ENCODE results near the gene TRIM7. TPM values are rescaled to one million over a fixed set of nuclear protein-coding genes. Genes with fewer than 3 reads are reported as not detected.

The TRIM7 gene
- total and polyA plus RNA-seq, 2 donors (not counting 1 experiment from before 2014, with no cell fraction given), result 1.7 to 7.4 TPM

DNA sequence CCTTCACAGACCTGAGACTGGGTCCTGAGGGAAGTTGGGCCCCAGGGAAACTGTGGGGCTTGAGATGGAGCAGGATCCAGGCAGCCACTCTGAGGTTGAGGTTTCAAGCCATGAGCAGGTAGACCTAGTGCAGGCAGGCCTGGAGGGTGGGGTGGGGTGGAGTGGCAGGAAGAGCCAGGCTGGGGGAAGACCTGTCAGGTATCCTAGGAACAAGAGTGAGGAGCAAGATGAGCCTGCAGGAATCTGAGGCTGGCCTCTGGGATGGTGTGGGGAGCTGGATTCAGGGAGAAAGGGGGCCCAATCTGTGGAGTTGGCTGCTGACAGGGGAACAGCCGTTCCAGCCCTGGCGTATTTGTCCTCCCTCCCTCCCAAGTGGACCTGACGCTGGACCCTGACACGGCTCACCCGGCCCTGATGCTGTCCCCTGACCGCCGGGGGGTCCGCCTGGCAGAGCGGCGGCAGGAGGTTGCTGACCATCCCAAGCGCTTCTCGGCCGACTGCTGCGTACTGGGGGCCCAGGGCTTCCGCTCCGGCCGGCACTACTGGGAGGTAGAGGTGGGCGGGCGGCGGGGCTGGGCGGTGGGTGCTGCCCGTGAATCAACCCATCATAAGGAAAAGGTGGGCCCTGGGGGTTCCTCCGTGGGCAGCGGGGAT is 28.9 kb upstream of the TRIM7 start:
- Mint-ChIP-seq H3K4me1 (peaks cover 15% of the 10 kb centered on the region), H3K4me3 (no peak overlapping the region), H3K27ac (no peak overlapping the region), H3K9me3 (ENCODE audit: insufficient read depth) (no peaks in the 10 kb centered on the region), H3K27me3 (no peaks in the 10 kb centered on the region)
- Histone ChIP-seq H3K4me3 (ENCODE audit: control extremely low read depth in 1 of 5, extremely low read depth in 1 of 5, insufficient read depth in 1 of 5, low read depth in 2 of 5, low read length in 4 of 5) (no peak overlapping the region), H3K27me3 (replicated peaks in 1 of 4; ENCODE audit: control extremely low read depth in 1 of 4, control insufficient read depth in 3 of 4, insufficient read depth in 4 of 4, low read length in 3 of 4) (no peaks in the 10 kb centered on the region), H2AFZ (ENCODE audit: insufficient read depth, low read depth, low read length, poor library complexity, severe bottlenecking) (no peak overlapping the region), H3K36me3 (replicated peaks in 1 of 2; ENCODE audit: control extremely low read depth in 1 of 2, control insufficient read depth in 1 of 2, extremely low read depth in 1 of 2, insufficient read depth in 2 of 2, low read length in 1 of 2) (peaks cover 9 to 79% of the 10 kb centered on the region in 2 experiments), H3K4me1 (ENCODE audit: control insufficient read depth in 2 of 2, insufficient read depth in 2 of 2, low read length in 2 of 2) (no peaks in the 10 kb centered on the region), H3K9me3 (ENCODE audit: control extremely low read depth in 1 of 3, control insufficient read depth in 2 of 3, insufficient read depth in 1 of 3, low read length in 2 of 3) (no peaks in the 10 kb centered on the region), H3K27ac (ENCODE audit: low read length in 2 of 2) (no peak overlapping the region), H3K9ac (ENCODE audit: low read length) (no peak overlapping the region), H3K79me2 (ENCODE audit: control insufficient read depth, insufficient read depth, low read length) (peaks cover 16% of the 10 kb centered on the region), H3K4me2 (replicated peaks; ENCODE audit: low read depth, low read length, poor library complexity, severe bottlenecking) (no peak overlapping the region), H4K20me1 (ENCODE audit: control insufficient read depth, insufficient read depth, low read length, poor library complexity, severe bottlenecking) (peaks cover 32% of the 10 kb centered on the region)
- no peak for ATAC-seq (ENCODE audit: low read depth)
- WGBS (ENCODE audit: insufficient coverage), result 94% methylated on average over 18 of the region's 24 CpGs
- no peak for DNase-seq
- TF ChIP-seq, protein P1, sequence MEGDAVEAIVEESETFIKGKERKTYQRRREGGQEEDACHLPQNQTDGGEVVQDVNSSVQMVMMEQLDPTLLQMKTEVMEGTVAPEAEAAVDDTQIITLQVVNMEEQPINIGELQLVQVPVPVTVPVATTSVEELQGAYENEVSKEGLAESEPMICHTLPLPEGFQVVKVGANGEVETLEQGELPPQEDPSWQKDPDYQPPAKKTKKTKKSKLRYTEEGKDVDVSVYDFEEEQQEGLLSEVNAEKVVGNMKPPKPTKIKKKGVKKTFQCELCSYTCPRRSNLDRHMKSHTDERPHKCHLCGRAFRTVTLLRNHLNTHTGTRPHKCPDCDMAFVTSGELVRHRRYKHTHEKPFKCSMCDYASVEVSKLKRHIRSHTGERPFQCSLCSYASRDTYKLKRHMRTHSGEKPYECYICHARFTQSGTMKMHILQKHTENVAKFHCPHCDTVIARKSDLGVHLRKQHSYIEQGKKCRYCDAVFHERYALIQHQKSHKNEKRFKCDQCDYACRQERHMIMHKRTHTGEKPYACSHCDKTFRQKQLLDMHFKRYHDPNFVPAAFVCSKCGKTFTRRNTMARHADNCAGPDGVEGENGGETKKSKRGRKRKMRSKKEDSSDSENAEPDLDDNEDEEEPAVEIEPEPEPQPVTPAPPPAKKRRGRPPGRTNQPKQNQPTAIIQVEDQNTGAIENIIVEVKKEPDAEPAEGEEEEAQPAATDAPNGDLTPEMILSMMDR (IDR thresholded peaks at IDR 0.05), result no peak
- TF ChIP-seq EZH2 (IDR thresholded peaks at IDR 0.05; ENCODE audit: borderline replicate concordance, insufficient read depth, low read depth, low read length, poor library complexity, severe bottlenecking), result no peak
- intact Hi-C loops (cut with micrococcal nuclease), result no loop called here
- ChIA-PET CTCF (interaction anchor here (1.1 kb wide), 1 partner anchor 26 kb away, joined by 3 read pairs; no protein-coding TSS in a partner anchor), POLR2A (interaction anchor here (1.5 kb wide), 1 partner anchor 9 kb away, joined by 3 read pairs; the partner anchor contains the start of gene RACK1)

DNA sequence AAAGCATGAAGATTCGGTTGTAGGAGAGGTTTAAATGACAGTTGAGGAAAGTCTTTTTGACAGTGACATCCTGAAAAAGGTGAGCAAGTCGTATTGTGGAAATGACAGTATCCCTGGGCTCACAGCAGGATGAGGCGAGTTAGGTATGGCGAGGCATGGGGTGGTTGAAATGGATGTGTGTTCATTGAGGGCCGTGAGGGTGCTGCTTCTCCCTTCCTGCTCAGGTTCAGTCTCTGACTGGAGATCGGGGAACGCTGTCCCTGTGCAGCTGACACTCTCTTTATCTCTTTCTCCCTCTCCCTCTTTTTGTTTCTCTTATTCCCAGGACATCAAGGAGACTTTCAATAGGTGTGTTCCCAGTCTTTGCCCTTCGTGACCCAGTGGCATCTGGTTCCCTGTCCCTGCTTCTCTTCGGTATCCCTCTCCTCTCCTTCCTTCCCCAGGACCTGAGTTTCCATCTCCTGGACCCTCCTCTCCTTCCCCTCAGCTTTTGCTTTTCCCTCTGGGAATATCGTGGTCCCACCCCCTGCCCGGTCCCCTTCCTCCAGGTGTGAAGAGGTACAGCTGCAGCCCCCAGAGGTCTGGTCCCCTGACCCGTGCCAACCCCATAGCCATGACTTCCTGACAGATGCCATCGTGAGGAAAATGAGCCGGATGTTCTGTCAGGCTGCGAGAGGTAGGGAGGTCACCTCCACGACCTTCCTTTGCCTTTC is 28.2 kb upstream of the TRIM7 start:
- Histone ChIP-seq H3K9ac (ENCODE audit: low read length) (no peak overlapping the region), H3K9me3 (ENCODE audit: control extremely low read depth in 1 of 3, control insufficient read depth in 2 of 3, insufficient read depth in 1 of 3, low read length in 2 of 3) (no peaks in the 10 kb centered on the region), H3K4me3 (ENCODE audit: control extremely low read depth in 1 of 5, extremely low read depth in 1 of 5, insufficient read depth in 1 of 5, low read depth in 2 of 5, low read length in 4 of 5) (no peak overlapping the region), H3K36me3 (replicated peaks in 1 of 2; ENCODE audit: control extremely low read depth in 1 of 2, control insufficient read depth in 1 of 2, extremely low read depth in 1 of 2, insufficient read depth in 2 of 2, low read length in 1 of 2) (peaks cover 6 to 72% of the 10 kb centered on the region in 2 experiments), H2AFZ (ENCODE audit: insufficient read depth, low read depth, low read length, poor library complexity, severe bottlenecking) (no peak overlapping the region), H4K20me1 (ENCODE audit: control insufficient read depth, insufficient read depth, low read length, poor library complexity, severe bottlenecking) (peaks cover 25% of the 10 kb centered on the region), H3K4me2 (replicated peaks; ENCODE audit: low read depth, low read length, poor library complexity, severe bottlenecking) (no peak overlapping the region), H3K79me2 (ENCODE audit: control insufficient read depth, insufficient read depth, low read length) (peaks cover 18% of the 10 kb centered on the region), H3K27ac (ENCODE audit: low read length in 2 of 2) (no peak overlapping the region), H3K4me1 (ENCODE audit: control insufficient read depth in 2 of 2, insufficient read depth in 2 of 2, low read length in 2 of 2) (no peaks in the 10 kb centered on the region), H3K27me3 (replicated peaks in 1 of 4; ENCODE audit: control extremely low read depth in 1 of 4, control insufficient read depth in 3 of 4, insufficient read depth in 4 of 4, low read length in 3 of 4) (no peaks in the 10 kb centered on the region)
- intact Hi-C loops (cut with micrococcal nuclease), result no loop called here
- Mint-ChIP-seq H3K27me3 (no peaks in the 10 kb centered on the region), H3K9me3 (ENCODE audit: insufficient read depth) (no peaks in the 10 kb centered on the region), H3K27ac (no peak overlapping the region), H3K4me1 (peaks cover 11% of the 10 kb centered on the region), H3K4me3 (no peak overlapping the region)
- no peak for TF ChIP-seq EZH2 (IDR thresholded peaks at IDR 0.05; ENCODE audit: borderline replicate concordance, insufficient read depth, low read depth, low read length, poor library complexity, severe bottlenecking)
- TF ChIP-seq, protein P1 (IDR thresholded peaks at IDR 0.05), result no peak
- no peak for DNase-seq
- no peak for ATAC-seq (ENCODE audit: low read depth)
- WGBS (ENCODE audit: insufficient coverage), result 94% methylated on average over 11 of the region's 16 CpGs
- CTCF ChIA-PET, result no interaction called here
- POLR2A ChIA-PET, result no interaction called here
